Measurements from ENCODE around the gene SLIT2.

The SLIT2 gene

GRCh38 chr4:20264688-20265087 is 13.0 kb downstream of the SLIT2 start:
- Histone ChIP-seq H3K4me1 (ENCODE audit: control insufficient read depth, insufficient read depth, low read length, unreplicated experiment) (peaks cover under 1% of the 10 kb centered on the region), H3K27me3 (ENCODE audit: insufficient read depth, low read length) (no peaks in the 10 kb centered on the region), H2AFZ (ENCODE audit: low read length, unreplicated experiment) (no peak overlapping the region), H3K79me2 (ENCODE audit: control insufficient read depth, insufficient read depth, low read length, unreplicated experiment) (peaks cover 8% of the 10 kb centered on the region), H3K27ac (ENCODE audit: low read depth, low read length) (no peak overlapping the region), H3K36me3 (ENCODE audit: insufficient read depth, low read length) (0 out of 2 replicates have a peak, but pooled peaks cover 18% of the 10 kb centered on the region), H3K4me3 (ENCODE audit: low read depth, low read length) (no peak overlapping the region)

- H3K27ac ChIP-seq (ENCODE audit: low read depth, low read length), result no peak overlapping the region
- H2AFZ ChIP-seq (ENCODE audit: low read length, unreplicated experiment), result no peak overlapping the region
- no peaks in the 10 kb centered on the region for H3K4me1 ChIP-seq (ENCODE audit: control insufficient read depth, insufficient read depth, low read length, unreplicated experiment)
- H3K27me3 ChIP-seq (ENCODE audit: insufficient read depth, low read length), result no peaks in the 10 kb centered on the region
- 0 out of 2 replicates have a peak, but pooled peaks cover 18% of the 10 kb centered on the region for H3K36me3 ChIP-seq (ENCODE audit: insufficient read depth, low read length)
- no peak overlapping the region for H3K4me3 ChIP-seq (ENCODE audit: low read depth, low read length)
- peaks cover 5% of the 10 kb centered on the region for H3K79me2 ChIP-seq (ENCODE audit: control insufficient read depth, insufficient read depth, low read length, unreplicated experiment)
Measured at GRCh38 chr4:20265726-20266125, 14.0 kb downstream of the SLIT2 start.

GRCh38 chr4:20266215-20267082 is 14.7 kb downstream of the SLIT2 start:
- Histone ChIP-seq H3K27ac (ENCODE audit: low read depth, low read length) (no peak overlapping the region), H3K27me3 (ENCODE audit: insufficient read depth, low read length) (no peaks in the 10 kb centered on the region), H3K79me2 (ENCODE audit: control insufficient read depth, insufficient read depth, low read length, unreplicated experiment) (peaks cover 3% of the 10 kb centered on the region), H2AFZ (ENCODE audit: low read length, unreplicated experiment) (no peak overlapping the region), H3K4me1 (ENCODE audit: control insufficient read depth, insufficient read depth, low read length, unreplicated experiment) (no peaks in the 10 kb centered on the region), H3K4me3 (ENCODE audit: low read depth, low read length) (no peak overlapping the region), H3K36me3 (ENCODE audit: insufficient read depth, low read length) (0 out of 2 replicates have a peak, but pooled peaks cover 18% of the 10 kb centered on the region)

- H3K4me3 ChIP-seq (ENCODE audit: low read depth, low read length), result no peak overlapping the region
- 0 out of 2 replicates have a peak, but pooled peaks cover 10% of the 10 kb centered on the region for H3K36me3 ChIP-seq (ENCODE audit: insufficient read depth, low read length)
- H3K27me3 ChIP-seq (ENCODE audit: insufficient read depth, low read length), result no peaks in the 10 kb centered on the region
Measured at GRCh38 chr4:20268028-20268427, 16.3 kb downstream of the SLIT2 start.

GRCh38 chr4:20269320-20269719 is 17.6 kb downstream of the SLIT2 start:
- H3K27me3 ChIP-seq (ENCODE audit: insufficient read depth, low read length), result no peaks in the 10 kb centered on the region
- peaks cover 12% of the 10 kb centered on the region for H3K4me1 ChIP-seq (ENCODE audit: control insufficient read depth, insufficient read depth, low read length, unreplicated experiment)
- no peak overlapping the region for H3K4me3 ChIP-seq (ENCODE audit: low read depth, low read length)
- peaks cover 16% of the 10 kb centered on the region for H3K79me2 ChIP-seq (ENCODE audit: control insufficient read depth, insufficient read depth, low read length, unreplicated experiment)
- H3K27ac ChIP-seq (ENCODE audit: low read depth, low read length), result no peak overlapping the region
- 0 out of 2 replicates have a peak, but pooled peaks cover 10% of the 10 kb centered on the region for H3K36me3 ChIP-seq (ENCODE audit: insufficient read depth, low read length)
- no peak overlapping the region for H2AFZ ChIP-seq (ENCODE audit: low read length, unreplicated experiment)

More at GRCh38 chr4:20268028-20268427, 16.3 kb downstream of the SLIT2 start:
- peaks cover 9% of the 10 kb centered on the region for H3K79me2 ChIP-seq (ENCODE audit: control insufficient read depth, insufficient read depth, low read length, unreplicated experiment)
- no peak overlapping the region for H2AFZ ChIP-seq (ENCODE audit: low read length, unreplicated experiment)
- peaks cover 12% of the 10 kb centered on the region for H3K4me1 ChIP-seq (ENCODE audit: control insufficient read depth, insufficient read depth, low read length, unreplicated experiment)
- no peak overlapping the region for H3K27ac ChIP-seq (ENCODE audit: low read depth, low read length)

GRCh38 chr4:20271950-20272349 is 20.2 kb downstream of the SLIT2 start:
- Histone ChIP-seq H3K27ac (ENCODE audit: low read depth, low read length) (no peak overlapping the region), H3K27me3 (ENCODE audit: insufficient read depth, low read length) (no peaks in the 10 kb centered on the region), H3K36me3 (ENCODE audit: insufficient read depth, low read length) (0 out of 2 replicates have a peak, but pooled peaks cover 10% of the 10 kb centered on the region), H3K4me1 (ENCODE audit: control insufficient read depth, insufficient read depth, low read length, unreplicated experiment) (peaks cover 12% of the 10 kb centered on the region), H3K79me2 (ENCODE audit: control insufficient read depth, insufficient read depth, low read length, unreplicated experiment) (peaks cover 19% of the 10 kb centered on the region), H3K4me3 (ENCODE audit: low read depth, low read length) (no peak overlapping the region), H2AFZ (ENCODE audit: low read length, unreplicated experiment) (no peak overlapping the region)

- Histone ChIP-seq H3K79me2 (ENCODE audit: control insufficient read depth, insufficient read depth, low read length, unreplicated experiment) (peaks cover 19% of the 10 kb centered on the region), H3K27me3 (ENCODE audit: insufficient read depth, low read length) (no peaks in the 10 kb centered on the region), H3K27ac (ENCODE audit: low read depth, low read length) (no peak overlapping the region), H2AFZ (ENCODE audit: low read length, unreplicated experiment) (no peak overlapping the region), H3K4me3 (ENCODE audit: low read depth, low read length) (no peak overlapping the region), H3K4me1 (ENCODE audit: control insufficient read depth, insufficient read depth, low read length, unreplicated experiment) (peaks cover 12% of the 10 kb centered on the region), H3K36me3 (ENCODE audit: insufficient read depth, low read length) (0 out of 2 replicates have a peak, but pooled peaks cover 10% of the 10 kb centered on the region)
Measured at GRCh38 chr4:20272411-20272872, 20.7 kb downstream of the SLIT2 start.

- no peak overlapping the region for H3K4me3 ChIP-seq (ENCODE audit: low read depth, low read length)
- H3K79me2 ChIP-seq (ENCODE audit: control insufficient read depth, insufficient read depth, low read length, unreplicated experiment), result peaks cover 19% of the 10 kb centered on the region
- no peaks in the 10 kb centered on the region for H3K27me3 ChIP-seq (ENCODE audit: insufficient read depth, low read length)
- no peak overlapping the region for H3K27ac ChIP-seq (ENCODE audit: low read depth, low read length)
- H3K4me1 ChIP-seq (ENCODE audit: control insufficient read depth, insufficient read depth, low read length, unreplicated experiment), result peaks cover 12% of the 10 kb centered on the region
- H2AFZ ChIP-seq (ENCODE audit: low read length, unreplicated experiment), result no peak overlapping the region
- H3K36me3 ChIP-seq (ENCODE audit: insufficient read depth, low read length), result 0 out of 2 replicates have a peak, but pooled peaks cover 4% of the 10 kb centered on the region
Measured at GRCh38 chr4:20273793-20274192, 22.1 kb downstream of the SLIT2 start.

- no peaks in the 10 kb centered on the region for H3K27me3 ChIP-seq (ENCODE audit: insufficient read depth, low read length)
- H3K79me2 ChIP-seq (ENCODE audit: control insufficient read depth, insufficient read depth, low read length, unreplicated experiment), result peaks cover 16% of the 10 kb centered on the region
- no peaks in the 10 kb centered on the region for H3K36me3 ChIP-seq (ENCODE audit: insufficient read depth, low read length)
- H3K4me1 ChIP-seq (ENCODE audit: control insufficient read depth, insufficient read depth, low read length, unreplicated experiment), result peaks cover 10% of the 10 kb centered on the region
- no peak overlapping the region for H2AFZ ChIP-seq (ENCODE audit: low read length, unreplicated experiment)
- no peak overlapping the region for H3K27ac ChIP-seq (ENCODE audit: low read depth, low read length)
- H3K4me3 ChIP-seq (ENCODE audit: low read depth, low read length), result no peak overlapping the region
Measured at GRCh38 chr4:20276848-20277247, 25.1 kb downstream of the SLIT2 start.

- no peaks in the 10 kb centered on the region for H3K4me1 ChIP-seq (ENCODE audit: control insufficient read depth, insufficient read depth, low read length, unreplicated experiment)
- no peak overlapping the region for H2AFZ ChIP-seq (ENCODE audit: low read length, unreplicated experiment)
- H3K27ac ChIP-seq (ENCODE audit: low read depth, low read length), result no peak overlapping the region
- no peak overlapping the region for H3K4me3 ChIP-seq (ENCODE audit: low read depth, low read length)
- H3K27me3 ChIP-seq (ENCODE audit: insufficient read depth, low read length), result no peaks in the 10 kb centered on the region
- H3K79me2 ChIP-seq (ENCODE audit: control insufficient read depth, insufficient read depth, low read length, unreplicated experiment), result peaks cover 10% of the 10 kb centered on the region
- H3K36me3 ChIP-seq (ENCODE audit: insufficient read depth, low read length), result no peaks in the 10 kb centered on the region
Measured at GRCh38 chr4:20278195-20278594, 26.5 kb downstream of the SLIT2 start.

- Histone ChIP-seq H3K4me1 (ENCODE audit: control insufficient read depth, insufficient read depth, low read length, unreplicated experiment) (no peaks in the 10 kb centered on the region), H3K79me2 (ENCODE audit: control insufficient read depth, insufficient read depth, low read length, unreplicated experiment) (peaks cover 3% of the 10 kb centered on the region), H3K36me3 (ENCODE audit: insufficient read depth, low read length) (no peaks in the 10 kb centered on the region), H2AFZ (ENCODE audit: low read length, unreplicated experiment) (no peak overlapping the region), H3K27me3 (ENCODE audit: insufficient read depth, low read length) (no peaks in the 10 kb centered on the region), H3K27ac (ENCODE audit: low read depth, low read length) (no peak overlapping the region), H3K4me3 (ENCODE audit: low read depth, low read length) (no peak overlapping the region)
Measured at GRCh38 chr4:20279381-20279780, 27.7 kb downstream of the SLIT2 start.

Measured in ACC112 (cell line).